ENCODE measurements around the gene ZBTB17. TPM values are rescaled to one million over a fixed set of nuclear protein-coding genes. Genes with fewer than 3 reads are reported as not detected.

The ZBTB17 gene
- total and polyA plus RNA-seq, 2 of the 4 experiments (the other 2 are of a cell fraction), result 26.3 to 58.2 TPM

GRCh38 chr1:16009678-16010077, 33.8 kb upstream of the ZBTB17 start:
- Histone ChIP-seq H3K4me3 (ENCODE audit: insufficient read depth, low read depth, low read length) (no peak overlapping the region), H4K20me1 (ENCODE audit: insufficient read depth, low read length) (0 out of 2 replicates have a peak, but pooled peaks cover 4% of the 10 kb centered on the region), H2AFZ (replicated peaks; ENCODE audit: low read length, poor library complexity) (no peak overlapping the region), H2AK5ac (ENCODE audit: low read depth, low read length) (no peak overlapping the region), H3K9ac (ENCODE audit: low read depth, low read length) (no peak overlapping the region), H2BK15ac (ENCODE audit: low read depth, low read length) (no peak overlapping the region), H4K91ac (ENCODE audit: insufficient read depth, low read depth, low read length) (no peak overlapping the region), H2BK20ac (ENCODE audit: low read depth, low read length) (no peak overlapping the region), H4K8ac (ENCODE audit: low read depth in 2 of 2, low read length in 2 of 2) (no peak overlapping the region), H3K27me3 (ENCODE audit: control insufficient read depth, insufficient read depth, low read length) (peaks cover 2% of the 10 kb centered on the region; the same call in 1 of the 2 replicates), H4K5ac (ENCODE audit: low read depth, low read length) (no peak overlapping the region), H2BK5ac (ENCODE audit: low read depth, low read length, poor library complexity, severe bottlenecking) (no peak overlapping the region), H3K56ac (ENCODE audit: extremely low read depth, insufficient read depth, low read length) (no peak overlapping the region), H3K23ac (ENCODE audit: low read depth, low read length) (no peak overlapping the region), H3K4me2 (ENCODE audit: low read depth, low read length) (no peak overlapping the region), H3K4me1 (ENCODE audit: control insufficient read depth, insufficient read depth, low read length) (peaks cover 9% of the 10 kb centered on the region), H2AK9ac (replicated peaks; ENCODE audit: low read depth, low read length, poor library complexity) (no peak overlapping the region), H3K79me1 (ENCODE audit: low read depth in 1 of 2, low read length in 2 of 2) (no peaks in the 10 kb centered on the region), H3K9me1 (ENCODE audit: insufficient read depth, low read length) (no peaks in the 10 kb centered on the region; the same call in 1 of the 2 replicates), H3K36me3 (ENCODE audit: control insufficient read depth, insufficient read depth, low read length) (no peaks in the 10 kb centered on the region), H3K27ac (ENCODE audit: insufficient read depth, low read length) (no peak overlapping the region), H3K14ac (replicated peaks; ENCODE audit: low read depth, low read length) (no peak overlapping the region), H3K9me3 (ENCODE audit: control insufficient read depth, insufficient read depth, low read length) (no peaks in the 10 kb centered on the region), H3K4ac (ENCODE audit: low read depth, low read length) (no peak overlapping the region), H3K18ac (ENCODE audit: low read depth, low read length) (no peak overlapping the region), H2BK120ac (ENCODE audit: low read depth, low read length) (no peak overlapping the region)
- intact Hi-C loops (cut with micrococcal nuclease), result loop anchor here (1.0 to 5.0 kb wide), 3 partner anchors 23 to 217 kb away; no protein-coding TSS in a partner anchor
- POLR2A ChIA-PET (ENCODE audit: unreplicated experiment), result no interaction called here
- dilution Hi-C loops (cut with HindIII; ENCODE audit: low sequenced_read_pairs, unreplicated experiment), result no loop called here
- CTCF ChIA-PET, result interaction anchor here (0.8 kb wide), 1 partner anchor 232 kb away, joined by 3 read pairs; no protein-coding TSS in a partner anchor
- 84% methylated on average over 9 of the region's 11 CpGs; no CpG with 5 or more reads in 1 of the 2 experiments for WGBS, 2 experiments (ENCODE audit: extremely low coverage in 2 of 2, insufficient read length in 1 of 2)
- TF ChIP-seq POLR2A (IDR thresholded peaks at IDR 0.05; ENCODE audit: low read depth, low read length), result no peak
- no peak for TF ChIP-seq CHD1 (IDR thresholded peaks at IDR 0.05; ENCODE audit: low read depth, low read length)
- no peak for TF ChIP-seq NFE2L2 (IDR thresholded peaks at IDR 0.05; ENCODE audit: low read depth, low read length)
- no peak for TF ChIP-seq ELK1 (IDR thresholded peaks at IDR 0.05; ENCODE audit: borderline replicate concordance, low read depth, low read length)
- no peak for TF ChIP-seq CEBPB (IDR thresholded peaks at IDR 0.05; ENCODE audit: low read depth, low read length)
- TF ChIP-seq SMC3 (IDR thresholded peaks at IDR 0.05; ENCODE audit: low read depth, low read length), result no peak
- no peak for TF ChIP-seq MXI1 (IDR thresholded peaks at IDR 0.05; ENCODE audit: borderline replicate concordance, low read depth, low read length)
- no peak for TF ChIP-seq CTCF (conservative IDR thresholded peaks at IDR 0.05; ENCODE audit: low read depth, low read length)
- TF ChIP-seq RAD21 (IDR thresholded peaks at IDR 0.05; ENCODE audit: low read length), result no peak
- no peak for TF ChIP-seq FOS (IDR thresholded peaks at IDR 0.05; ENCODE audit: low read depth, low read length)
- TF ChIP-seq BHLHE40 (IDR thresholded peaks at IDR 0.05; ENCODE audit: low read depth, low read length), result no peak
- no peak for TF ChIP-seq RCOR1 (IDR thresholded peaks at IDR 0.05; ENCODE audit: insufficient replicate concordance, low read length)
- TF ChIP-seq USF2 (IDR thresholded peaks at IDR 0.05; ENCODE audit: low read depth, low read length), result no peak
- TF ChIP-seq MAFK (IDR thresholded peaks at IDR 0.05; ENCODE audit: low read depth, low read length), result no peak
- no peak for TF ChIP-seq RFX5 (IDR thresholded peaks at IDR 0.05; ENCODE audit: low read depth, low read length)
- no peak for TF ChIP-seq MAZ (IDR thresholded peaks at IDR 0.05; ENCODE audit: borderline replicate concordance, low read depth, low read length)
- in situ Hi-C loops (cut with MboI; ENCODE audit: low sequenced_read_pairs), result no loop called here
- no TSS peak for BruUV-seq (replicated peaks)
- DNase-seq (no peak), ATAC-seq (ENCODE audit: low read depth) (no peak)
